Measurements from ENCODE around the gene CD47. TPM values are rescaled to one million over a fixed set of nuclear protein-coding genes. Genes with fewer than 3 reads are reported as not detected.
A peak's percentile ranks its signal among the peaks of the same experiment; 100 is the strongest.

CD47 gene
- total RNA-seq, 1 donor from 2014 or later: 102 TPM

GRCh38 chr3:108127301-108127988 lies 36.6 kb upstream of the CD47 start:
- H3K36me3 Mint-ChIP-seq: no peaks in the 10 kb centered on the region
- peaks cover 27% of the 10 kb centered on the region for H3K4me1 ChIP-seq
- peak; percentile 5 for DNase-seq (ENCODE audit: low spot score)
- H3K4me3 ChIP-seq: no peak overlapping the region
- H3K27ac ChIP-seq: no peak overlapping the region
- peaks cover 3% of the 10 kb centered on the region for H3K27me3 Mint-ChIP-seq (ENCODE audit: insufficient read depth, low read depth)
- H3K9me3 Mint-ChIP-seq: no peaks in the 10 kb centered on the region
- no peak overlapping the region for H3K4me3 Mint-ChIP-seq
- H3K4me1 Mint-ChIP-seq: peaks cover 44% of the 10 kb centered on the region
- H3K4me2 ChIP-seq: no peak overlapping the region
- H3F3A ChIP-seq (ENCODE audit: low read depth): peaks cover 2% of the 10 kb centered on the region
- H3K27me3 ChIP-seq: no peaks in the 10 kb centered on the region
- no peaks in the 10 kb centered on the region for H4K20me1 ChIP-seq (ENCODE audit: low read depth)
- H3K9ac ChIP-seq: no peak overlapping the region
- no peaks in the 10 kb centered on the region for H3K9me3 ChIP-seq (ENCODE audit: low read depth)
- TF ChIP-seq CTCF (IDR thresholded peaks at IDR 0.05) (no peak), EZH2 (IDR thresholded peaks at IDR 0.05) (no peak), EZH2phosphoT487 (IDR thresholded peaks at IDR 0.05) (no peak)
- no peaks in the 10 kb centered on the region for H3K79me2 ChIP-seq (ENCODE audit: low read depth)
- no peaks in the 10 kb centered on the region for H3K36me3 ChIP-seq
- H3K27ac Mint-ChIP-seq: no peak overlapping the region
- peak overlapping the region; percentile 48 for H2AFZ ChIP-seq (replicated peaks)

- peaks cover 29% of the 10 kb centered on the region for H3K4me1 ChIP-seq
- H3K27me3 ChIP-seq: no peaks in the 10 kb centered on the region
- H3K36me3 Mint-ChIP-seq: no peaks in the 10 kb centered on the region
- no peak overlapping the region for H3K4me3 Mint-ChIP-seq
- H3K79me2 ChIP-seq (ENCODE audit: low read depth): no peaks in the 10 kb centered on the region
- TF ChIP-seq EZH2 (IDR thresholded peaks at IDR 0.05): no peak
- no peak for TF ChIP-seq CTCF (IDR thresholded peaks at IDR 0.05)
- no peak for TF ChIP-seq EZH2phosphoT487 (IDR thresholded peaks at IDR 0.05)
- H3K9me3 Mint-ChIP-seq: no peaks in the 10 kb centered on the region
- no peak overlapping the region for H3K27ac ChIP-seq
- H3K36me3 ChIP-seq: no peaks in the 10 kb centered on the region
- no peak overlapping the region for H3K4me2 ChIP-seq
- no peak overlapping the region for H2AFZ ChIP-seq (replicated peaks)
- H3K4me3 ChIP-seq: no peak overlapping the region
- H3F3A ChIP-seq (ENCODE audit: low read depth): peaks cover 8% of the 10 kb centered on the region
- no peaks in the 10 kb centered on the region for H3K9me3 ChIP-seq (ENCODE audit: low read depth)
- peaks cover 4% of the 10 kb centered on the region for H3K27me3 Mint-ChIP-seq (ENCODE audit: insufficient read depth, low read depth)
- no peak overlapping the region for H3K9ac ChIP-seq
- H3K27ac Mint-ChIP-seq: no peak overlapping the region
- DNase-seq (ENCODE audit: low spot score): no peak
- H3K4me1 Mint-ChIP-seq: peaks cover 34% of the 10 kb centered on the region
- no peaks in the 10 kb centered on the region for H4K20me1 ChIP-seq (ENCODE audit: low read depth)
These were observed 35.5 kb upstream of the CD47 start for GRCh38 chr3:108126348-108126747.

- Histone ChIP-seq H3K9ac (no peak overlapping the region), H3K4me3 (no peak overlapping the region), H3K79me2 (ENCODE audit: low read depth) (no peaks in the 10 kb centered on the region), H3F3A (ENCODE audit: low read depth) (peaks cover 8% of the 10 kb centered on the region), H3K9me3 (ENCODE audit: low read depth) (no peaks in the 10 kb centered on the region), H4K20me1 (ENCODE audit: low read depth) (no peaks in the 10 kb centered on the region), H3K4me2 (no peak overlapping the region), H3K27me3 (no peaks in the 10 kb centered on the region), H3K36me3 (no peaks in the 10 kb centered on the region), H3K4me1 (peaks cover 29% of the 10 kb centered on the region), H3K27ac (no peak overlapping the region), H2AFZ (replicated peaks) (no peak overlapping the region)
- peaks cover 4% of the 10 kb centered on the region for H3K27me3 Mint-ChIP-seq (ENCODE audit: insufficient read depth, low read depth)
- DNase-seq (ENCODE audit: low spot score): peak; percentile 5
- TF ChIP-seq CTCF (IDR thresholded peaks at IDR 0.05) (no peak), EZH2phosphoT487 (IDR thresholded peaks at IDR 0.05) (no peak)
- H3K4me1 Mint-ChIP-seq: peaks cover 32% of the 10 kb centered on the region
- no peaks in the 10 kb centered on the region for H3K36me3 Mint-ChIP-seq
- no peaks in the 10 kb centered on the region for H3K9me3 Mint-ChIP-seq
- H3K4me3 Mint-ChIP-seq: peak overlapping the region; percentile 33
- H3K27ac Mint-ChIP-seq: peak overlapping the region; percentile 62
These were observed 34.8 kb upstream of the CD47 start for GRCh38 chr3:108125550-108126071.
